22Rv1 (cell line): ENCODE results near the gene PHLDB3.
A peak's percentile ranks its signal among the peaks of the same experiment; 100 is the strongest.

ENCODE experiments used
- H3K27ac ChIP-seq: fragments of 450-650 bp; 2 replicates; pipeline ENCODE4 v1.5.1; 2017
- CTCF ChIP-seq: fragments of 450-650 bp; IDR thresholded peaks from 2 replicates; pipeline ENCODE4 v1.5.1; 2017; ENCODE audit warnings: mild to moderate bottlenecking
- ZFX ChIP-seq: fragments of 450-650 bp; IDR thresholded peaks from 2 replicates; pipeline ENCODE4 v1.6.1; 2017; ENCODE audit warnings: antibody characterized with exemption, borderline replicate concordance

PHLDB3 gene

GRCh38 chr19:43433689-43434088, 70.9 kb downstream of the PHLDB3 start:
- TF ChIP-seq CTCF (no peak), ZFX (no peak)
- no peak overlapping the region for H3K27ac ChIP-seq

GRCh38 chr19:43433358-43433673, 71.2 kb downstream of the PHLDB3 start:
- TF ChIP-seq CTCF (no peak), ZFX (no peak)
- no peak overlapping the region for H3K27ac ChIP-seq

GRCh38 chr19:43430976-43431375, 73.6 kb downstream of the PHLDB3 start:
- TF ChIP-seq CTCF (no peak), ZFX (no peak)
- no peak overlapping the region for H3K27ac ChIP-seq

- H3K27ac ChIP-seq: no peak overlapping the region
- TF ChIP-seq ZFX (no peak), CTCF (peak; percentile 30)
Measured at GRCh38 chr19:43430142-43430710, 74.3 kb downstream of the PHLDB3 start.

GRCh38 chr19:43429395-43429794, 75.2 kb downstream of the PHLDB3 start:
- H3K27ac ChIP-seq: no peak overlapping the region
- TF ChIP-seq CTCF: no peak
- TF ChIP-seq ZFX: no peak

- H3K27ac ChIP-seq: peak overlapping the region; percentile 68
- TF ChIP-seq ZFX (no peak), CTCF (peak; percentile 68)
Measured at GRCh38 chr19:43425567-43426392, 78.8 kb downstream of the PHLDB3 start.
